Raji (cell line): ENCODE measurements around the gene GCNA.

ENCODE experiments used
- POLR2A ChIP-seq: IDR thresholded peaks from 2 replicates; pipeline ENCODE4 v1.6.1; 2011; ENCODE audit warnings: low read depth, low read length, control low read depth; ENCODE audit not compliant: insufficient read depth

Gene GCNA

DNA sequence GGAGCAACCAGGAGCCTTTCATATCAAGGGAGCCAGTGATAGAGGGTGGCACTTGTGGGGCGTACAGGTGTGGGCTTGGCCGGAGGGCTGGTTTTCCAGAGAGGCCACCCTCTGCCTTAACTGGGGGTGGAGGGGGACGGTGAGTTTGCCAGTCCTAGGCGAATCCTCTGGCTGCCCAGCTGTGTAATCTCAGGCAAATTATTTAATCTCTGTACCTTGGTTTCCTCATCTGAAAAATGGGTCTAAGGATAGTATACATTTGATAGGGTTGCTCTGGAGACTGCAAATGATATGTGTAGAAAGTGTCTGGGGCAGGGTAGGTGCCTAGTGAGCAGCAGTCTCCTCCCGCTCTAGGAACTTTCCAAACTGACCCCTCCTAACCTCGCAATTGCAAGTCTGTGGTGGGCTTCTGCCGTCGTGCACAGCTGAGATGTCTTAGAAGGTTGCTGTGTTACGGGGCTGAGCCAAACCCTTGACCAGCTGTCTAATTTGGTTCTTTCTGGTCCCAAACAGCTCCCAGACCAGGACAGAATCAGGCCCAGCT, 43.9 kb downstream of the GCNA start:
- TF ChIP-seq POLR2A: no peak

GRCh38 chrX:71622576-71623450, 44.6 kb downstream of the GCNA start:
- no peak for TF ChIP-seq POLR2A

GRCh38 chrX:71623714-71624113, 45.5 kb downstream of the GCNA start:
- TF ChIP-seq POLR2A: no peak

DNA sequence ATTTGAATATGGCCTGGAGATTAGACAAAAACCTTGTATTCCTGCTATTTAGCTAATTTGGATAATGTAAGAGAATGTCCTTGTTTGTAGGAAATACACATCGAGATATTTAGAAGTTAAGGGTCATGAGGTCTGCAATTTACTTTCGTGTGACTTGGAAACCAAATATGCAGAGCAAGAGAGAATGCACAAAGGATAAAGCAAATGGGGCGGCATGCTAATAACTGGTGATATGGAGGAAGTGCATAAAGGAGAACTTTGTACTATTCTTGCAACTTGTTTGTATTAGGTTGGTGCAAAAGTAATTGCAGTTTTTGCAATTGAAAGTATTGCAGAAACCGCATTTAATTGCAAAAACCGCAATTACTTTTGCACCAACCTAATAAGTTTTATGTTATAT, 47.2 kb downstream of the GCNA start:
- no peak for TF ChIP-seq POLR2A

DNA sequence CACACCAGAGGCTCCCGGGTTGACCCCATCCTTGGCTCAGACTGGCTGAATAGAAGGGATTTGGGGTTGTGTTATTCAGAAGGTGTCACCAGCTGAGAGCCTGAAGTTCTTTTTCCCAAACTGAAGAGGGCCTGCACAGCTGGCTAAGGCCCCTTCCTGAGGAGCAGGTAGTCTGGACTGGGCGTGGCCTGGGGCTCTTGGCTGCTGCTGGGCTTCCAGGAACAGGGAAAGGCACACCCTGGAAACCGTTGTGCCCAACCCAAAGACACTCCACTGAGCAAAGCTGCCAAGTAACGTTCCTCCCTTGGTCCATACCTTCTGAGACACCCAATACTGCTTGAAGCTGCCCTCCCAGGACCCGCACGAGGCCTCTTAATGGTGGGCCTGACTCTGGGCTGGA, 48.3 kb downstream of the GCNA start:
- no peak for TF ChIP-seq POLR2A

DNA sequence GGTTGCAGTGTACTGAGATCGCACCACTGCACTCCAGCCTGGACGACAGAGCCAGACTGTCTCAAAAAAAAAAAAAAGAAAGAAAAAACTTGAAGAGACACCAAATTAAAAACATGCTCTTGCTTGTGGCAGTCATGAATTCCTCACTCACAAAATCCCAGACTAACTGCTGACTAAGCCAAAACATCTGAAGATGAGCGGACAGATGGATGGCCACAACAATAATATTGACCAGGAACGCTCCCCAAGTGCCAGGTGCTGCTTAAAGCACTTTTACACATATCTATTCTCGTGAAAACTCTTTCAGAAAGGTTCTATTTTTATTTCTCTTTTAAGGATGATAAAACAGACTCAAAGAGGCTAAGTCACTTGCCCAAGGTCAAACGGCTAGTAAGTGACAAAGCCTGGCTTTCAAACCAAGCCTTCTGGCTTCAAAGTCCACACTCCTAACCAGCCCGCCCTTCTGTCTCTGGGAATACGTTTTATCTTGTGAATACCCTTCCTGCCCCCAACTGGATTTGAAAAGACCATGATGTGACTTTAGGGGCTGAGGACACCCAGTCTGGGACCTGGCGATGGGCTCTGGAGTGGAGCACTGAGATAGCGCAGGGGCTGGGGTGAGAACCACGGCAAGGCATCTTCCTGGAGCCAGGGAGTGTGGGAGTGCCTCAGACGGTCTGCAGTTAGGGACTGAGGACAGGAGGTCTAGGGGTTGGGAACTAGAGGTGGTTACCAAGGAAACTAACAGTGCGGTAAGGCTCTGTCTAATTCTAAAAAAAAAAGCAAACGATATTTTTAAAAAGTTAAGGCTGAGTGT, 49.6 kb downstream of the GCNA start:
- TF ChIP-seq POLR2A: no peak

DNA sequence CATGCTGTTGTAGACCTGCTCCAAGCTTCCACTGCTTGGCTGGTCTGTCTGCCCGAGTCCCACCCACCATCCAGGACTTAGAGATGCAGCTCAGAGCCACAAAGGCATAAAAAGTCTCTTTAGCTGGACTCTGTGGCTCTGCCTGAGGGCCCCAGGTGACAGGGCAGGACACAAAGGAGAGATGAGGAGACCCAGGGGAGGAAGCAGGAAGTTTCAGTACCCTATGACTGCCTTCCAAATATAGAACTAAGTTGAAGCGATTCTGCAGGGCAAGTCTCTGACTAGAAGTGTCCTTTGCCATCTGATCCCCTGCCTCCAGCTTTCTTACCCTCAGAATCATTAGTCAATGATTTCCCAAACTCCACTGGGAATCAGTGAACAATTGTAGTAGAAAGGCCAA, 51.2 kb downstream of the GCNA start:
- no peak for TF ChIP-seq POLR2A

DNA sequence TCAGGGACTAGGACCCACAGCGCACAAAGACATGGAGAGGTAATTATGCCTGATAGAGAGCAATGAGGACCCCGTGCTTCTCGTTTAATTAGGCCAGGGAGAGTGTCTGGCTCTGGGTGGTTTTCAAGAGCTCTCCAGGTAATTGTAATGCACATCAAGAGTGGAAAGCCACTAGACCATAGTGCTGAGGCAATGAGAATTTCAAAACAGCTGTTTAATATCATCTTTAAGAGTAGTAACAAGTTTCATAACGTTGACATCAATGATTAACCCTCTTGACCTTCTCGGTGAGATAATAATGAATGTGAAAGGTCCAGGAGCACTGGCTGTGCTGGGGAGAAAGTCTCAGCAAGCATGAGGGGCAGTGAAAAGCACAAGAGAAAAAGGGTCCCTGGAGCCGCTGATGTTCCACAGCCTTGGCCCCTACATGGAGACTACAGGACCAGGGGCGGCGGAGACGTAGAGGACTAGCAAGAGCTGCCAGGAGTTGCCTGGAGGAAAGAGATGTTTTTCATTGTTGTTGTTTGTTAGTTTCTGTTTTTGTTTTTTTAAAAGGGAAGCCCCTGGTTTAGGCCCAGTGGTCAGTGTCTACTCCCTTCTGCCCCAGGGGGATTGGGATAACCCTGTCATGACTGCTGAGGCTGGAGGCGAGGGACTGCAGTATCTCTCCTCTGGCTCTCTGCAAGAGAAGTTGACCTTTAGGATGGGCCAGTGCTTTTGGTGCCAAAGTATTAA, 54.9 kb downstream of the GCNA start:
- no peak for TF ChIP-seq POLR2A

- TF ChIP-seq POLR2A: no peak
Observed at GRCh38 chrX:71634366-71634765, 56.1 kb downstream of the GCNA start.

- TF ChIP-seq POLR2A: no peak
Observed at GRCh38 chrX:71636438-71637252, 58.4 kb downstream of the GCNA start.

DNA sequence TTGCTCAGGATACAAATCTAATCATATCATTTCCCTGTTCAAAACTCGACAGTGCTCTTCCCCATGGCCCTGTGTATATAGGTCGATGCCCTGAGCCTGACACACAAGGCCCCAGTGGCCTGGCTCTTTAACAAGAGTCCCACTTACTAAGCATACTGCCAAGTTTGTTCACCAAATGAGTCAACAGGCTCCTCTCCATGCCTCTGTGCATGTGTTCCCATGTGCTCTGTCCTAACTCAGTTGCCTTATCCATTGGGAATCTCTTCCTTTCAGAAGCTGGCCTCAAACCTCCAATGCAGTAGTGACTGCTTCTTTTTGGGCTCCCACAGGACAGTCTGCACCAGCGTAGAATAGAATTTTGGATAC, 59.0 kb downstream of the GCNA start:
- TF ChIP-seq POLR2A: no peak

DNA sequence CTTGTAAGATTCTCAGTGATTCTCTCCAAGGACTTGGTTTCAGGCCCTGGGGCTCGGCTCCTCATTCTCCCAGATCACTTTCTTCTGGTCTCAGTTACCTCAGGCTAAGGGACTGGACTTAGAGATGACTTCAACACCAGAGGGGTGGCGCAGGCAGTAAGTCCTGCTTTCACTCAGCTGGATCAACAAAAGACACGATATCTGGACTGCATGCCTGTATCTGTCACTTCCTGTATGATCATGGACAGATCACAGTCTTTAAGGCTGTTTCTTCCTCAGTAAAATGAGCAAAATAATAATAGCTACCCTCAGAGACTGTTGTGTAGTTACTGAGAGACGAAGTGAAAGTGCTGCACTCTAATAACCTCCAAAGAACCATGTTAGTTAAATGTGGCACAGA, 59.6 kb downstream of the GCNA start:
- no peak for TF ChIP-seq POLR2A

DNA sequence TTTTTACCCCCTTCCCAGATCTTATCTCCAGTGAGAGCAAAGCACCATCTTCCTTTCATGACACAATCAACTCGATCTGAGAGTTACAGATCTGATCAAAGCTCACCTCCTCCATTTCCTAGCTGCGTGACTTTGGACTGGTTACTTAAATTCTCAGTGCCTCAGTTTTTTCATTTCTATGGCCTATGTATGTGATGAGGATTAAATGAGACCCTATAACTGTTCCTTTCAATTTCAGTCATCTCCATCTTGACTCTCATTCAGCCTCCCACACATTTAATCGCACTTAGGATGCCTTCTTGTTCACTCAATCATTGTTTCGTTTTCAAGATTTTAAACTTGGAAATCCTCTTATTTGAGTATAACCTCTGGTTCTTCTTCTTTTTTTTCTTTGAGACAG, 60.2 kb downstream of the GCNA start:
- TF ChIP-seq POLR2A: no peak

DNA sequence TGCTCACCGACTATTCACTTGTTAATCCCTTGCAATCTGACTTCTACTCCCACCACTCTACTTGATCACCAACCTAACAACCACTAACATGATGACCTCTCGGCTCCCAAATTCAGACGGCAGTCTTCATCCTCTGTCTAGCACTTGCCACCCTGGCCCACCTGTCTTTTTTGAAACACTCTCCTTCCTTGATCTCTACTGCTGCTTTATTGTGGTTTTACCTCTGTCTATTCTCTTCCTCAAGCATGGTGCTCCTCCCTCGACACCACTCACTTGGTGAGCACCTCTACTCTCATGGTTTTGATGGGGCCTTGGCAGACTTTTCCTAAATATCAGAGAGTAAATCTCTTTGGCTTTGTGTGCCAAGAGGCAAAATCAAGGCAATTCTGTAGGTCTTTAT, 61.8 kb downstream of the GCNA start:
- TF ChIP-seq POLR2A: no peak
